ENCODE results near the gene PLEKHD1.
"Not testable (repeated sequence)": the region's sequence is repeated elsewhere in the genome, so short reads cannot be mapped to it uniquely, and the experiment has no call there.

GRCh38 chr14:69478055-69478454 lies 6.5 kb upstream of the PLEKHD1 start:
- not testable (repeated sequence) for TF ChIP-seq CTCF (IDR thresholded peaks at IDR 0.05; ENCODE audit: low read depth, low read length, missing input control); YY1 (IDR thresholded peaks at IDR 0.05); TAF1 (conservative IDR thresholded peaks at IDR 0.05); ATF3 (IDR thresholded peaks at IDR 0.05); SP1 (IDR thresholded peaks at IDR 0.05); FOXA1 (IDR thresholded peaks at IDR 0.05); NR2F2 (IDR thresholded peaks at IDR 0.05); GABPA (IDR thresholded peaks at IDR 0.05 in 1 of 2, conservative IDR thresholded peaks at IDR 0.05 in 1 of 2); JUND (IDR thresholded peaks at IDR 0.05); FOXA2 (IDR thresholded peaks at IDR 0.05)

Data from liver (tissue), 3 donors.